ENCODE results near the gene ACOX1.
"Not testable (repeated sequence)": the region's sequence is repeated elsewhere in the genome, so short reads cannot be mapped to it uniquely, and the experiment has no call there.

ACOX1 gene

GRCh38 chr17:75979705-75980187 is 780 bp upstream of the ACOX1 start:
- DNase-seq, result no peak

GRCh38 chr17:75976175-75976848 is 2.7 kb downstream of the ACOX1 start:
- DNase-seq, result no peak

DNA sequence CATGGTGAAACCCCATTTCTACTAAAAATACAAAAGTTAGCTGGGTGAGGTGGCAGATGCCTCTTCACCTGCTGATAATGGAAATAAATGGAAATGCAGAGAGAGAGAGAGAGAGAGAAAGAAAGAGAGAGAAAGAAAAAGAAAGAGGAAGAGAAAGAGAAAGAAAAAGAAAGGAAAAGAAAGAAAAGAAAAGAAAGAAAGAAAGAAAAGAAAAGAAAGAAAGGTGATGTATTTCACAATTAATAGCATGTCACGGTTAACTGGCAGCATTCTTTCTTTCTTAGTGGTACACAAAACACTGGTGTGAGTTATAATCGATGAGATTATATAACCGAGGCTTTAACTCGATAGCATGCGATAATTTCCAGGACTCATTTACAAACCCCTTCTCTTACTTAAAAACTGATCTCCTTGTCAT is 3.2 kb downstream of the ACOX1 start:
- DNase-seq, result no peak

DNA sequence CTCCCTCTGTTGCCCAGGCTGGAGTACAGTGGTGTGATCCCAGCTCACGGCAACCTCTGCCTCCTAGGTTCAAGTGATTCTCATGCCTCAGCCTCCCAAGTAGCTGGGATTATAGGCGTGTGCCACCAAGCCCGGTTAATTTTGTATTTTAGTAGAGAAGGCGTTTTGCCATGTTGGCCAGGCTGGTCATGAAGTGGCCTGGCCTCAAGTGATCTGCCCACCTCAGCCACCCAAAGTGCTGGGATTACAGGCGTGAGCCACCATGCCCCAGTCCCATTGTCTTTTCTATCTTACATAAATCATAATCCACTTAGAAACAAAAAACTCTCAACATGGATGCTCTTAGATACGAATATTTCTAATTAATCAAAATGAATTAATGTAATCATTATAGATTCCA is 3.8 kb downstream of the ACOX1 start:
- not testable (repeated sequence) for DNase-seq

DNA sequence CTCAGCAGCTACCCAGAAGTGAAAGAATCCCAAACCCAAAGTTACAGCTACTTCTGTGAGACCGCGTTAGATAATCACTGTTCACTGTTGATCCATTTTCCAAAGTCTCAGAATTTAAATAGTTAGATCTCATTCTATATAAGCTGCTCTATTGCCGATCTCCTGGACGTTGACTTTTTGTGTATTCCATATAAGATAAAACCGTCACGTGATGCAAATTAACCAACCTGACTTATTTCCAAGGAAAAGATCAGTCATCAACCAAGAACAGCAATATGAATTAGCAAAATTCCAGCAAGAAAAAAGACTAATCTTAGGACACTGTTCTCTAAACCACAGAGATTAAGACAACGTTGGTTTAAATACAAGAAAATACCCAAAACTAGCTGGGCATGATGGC is 8.3 kb downstream of the ACOX1 start:
- no peak for DNase-seq

DNA sequence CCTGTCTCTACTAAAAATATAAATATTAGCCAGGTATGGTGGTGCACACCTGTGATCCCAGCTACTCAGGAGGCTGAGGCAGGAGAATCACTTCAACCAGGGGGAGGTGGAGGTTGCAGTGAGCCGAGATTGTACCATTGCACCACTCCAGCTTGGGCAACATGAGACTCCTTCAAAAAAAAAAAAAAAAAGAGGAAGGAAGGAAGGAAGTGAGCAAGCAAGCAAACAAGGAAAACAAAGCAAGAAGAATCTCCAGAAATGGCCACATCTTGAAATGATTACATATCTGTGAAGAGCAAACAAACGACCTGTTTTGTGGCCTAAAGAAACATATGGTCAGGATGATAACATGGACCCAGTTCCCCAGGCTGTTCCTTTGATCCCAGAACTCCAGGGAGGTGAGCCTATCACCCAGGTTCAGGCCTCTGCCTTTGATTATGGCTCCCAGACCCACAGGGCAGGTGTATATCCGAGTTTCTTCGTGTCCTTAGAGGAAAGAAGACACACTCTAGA is 8.9 kb downstream of the ACOX1 start:
- no peak for DNase-seq

GRCh38 chr17:75969044-75969443 is 9.9 kb downstream of the ACOX1 start:
- not testable (repeated sequence) for DNase-seq

GRCh38 chr17:75965468-75965867 is 13.5 kb downstream of the ACOX1 start:
- DNase-seq, result no peak

DNA sequence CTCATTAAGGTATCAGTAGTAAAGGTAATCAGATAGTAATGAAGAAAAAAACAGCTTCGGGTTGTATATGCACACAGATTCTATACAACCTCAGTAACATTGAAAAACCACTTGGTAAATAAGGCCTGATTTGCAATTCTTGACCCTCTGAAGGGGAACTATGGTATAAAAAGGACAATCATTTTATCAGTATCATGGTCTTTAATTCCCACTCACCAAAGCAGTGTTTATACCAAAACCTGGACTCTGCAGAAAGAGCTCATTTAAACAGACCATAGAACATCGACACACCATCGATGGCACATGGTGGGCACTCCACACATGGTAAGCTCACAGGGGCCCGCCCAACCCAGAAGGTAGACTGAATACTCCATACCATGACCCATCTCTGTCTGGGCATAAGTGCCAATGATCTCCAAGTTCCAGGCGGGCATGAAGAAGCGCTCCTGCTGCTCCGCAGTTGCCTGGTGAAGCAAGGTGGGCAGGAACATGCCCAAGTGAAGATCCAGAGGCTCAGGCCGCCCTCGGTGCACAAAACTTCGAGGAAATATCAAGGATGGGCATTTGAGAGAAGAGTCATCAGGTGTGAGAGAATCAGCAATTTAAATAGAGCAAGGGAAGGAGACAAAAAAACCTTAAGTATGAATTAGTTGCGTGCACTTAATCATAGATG is 19.0 kb downstream of the ACOX1 start:
- DNase-seq, result no peak

GRCh38 chr17:75959051-75959838 is 19.7 kb downstream of the ACOX1 start:
- DNase-seq, result no peak

DNA sequence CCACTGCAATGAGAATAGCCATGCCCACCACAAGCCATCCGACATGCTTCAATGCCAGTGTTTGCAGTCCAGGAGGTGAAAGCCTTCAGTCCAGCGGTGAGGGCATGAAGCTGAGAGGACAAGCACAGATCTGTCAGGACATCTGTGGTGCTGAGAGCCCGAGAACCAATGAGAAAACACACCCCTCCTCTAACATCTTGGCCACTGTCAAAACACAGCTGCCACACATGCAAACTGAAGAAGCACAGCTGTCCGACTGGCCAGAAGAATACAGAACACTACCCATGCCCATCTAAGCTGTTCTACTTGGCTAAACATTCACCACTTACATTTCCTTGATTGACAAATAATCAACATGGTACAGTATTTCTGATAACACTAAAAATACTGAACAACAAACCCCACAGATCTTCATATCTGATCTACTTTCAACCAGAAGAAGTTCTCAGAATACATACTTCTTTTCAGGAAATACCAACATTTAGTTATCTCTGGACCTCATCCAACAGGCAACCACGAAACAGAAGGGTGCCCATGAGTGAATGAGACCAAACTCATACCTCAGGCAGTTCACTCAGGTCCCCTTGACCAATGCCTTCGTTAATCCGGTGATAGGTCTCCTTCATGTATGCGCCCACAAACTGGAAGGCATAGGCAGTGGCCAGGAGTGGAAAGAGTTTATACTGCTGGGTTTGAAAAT is 28.0 kb downstream of the ACOX1 start:
- no peak for DNase-seq

DNA sequence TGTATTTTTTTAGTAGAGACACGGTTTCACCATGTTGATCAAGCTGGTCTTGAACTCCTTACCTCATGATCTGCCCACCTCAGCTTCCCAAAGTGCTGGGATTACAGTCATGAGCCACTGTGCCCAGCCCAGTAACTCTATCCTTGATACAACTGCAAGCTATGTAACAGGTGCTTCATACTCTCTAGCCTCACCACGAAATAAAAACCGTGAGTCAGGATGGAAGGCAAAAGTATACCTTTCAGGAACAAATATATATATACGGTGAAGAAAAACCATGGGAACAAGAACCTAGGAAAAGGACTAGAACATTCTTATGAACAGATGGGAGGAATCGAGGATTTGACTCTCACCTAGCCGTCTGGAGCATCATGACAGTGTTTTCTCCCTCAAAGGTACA is 28.5 kb downstream of the ACOX1 start:
- no peak for DNase-seq

DNA sequence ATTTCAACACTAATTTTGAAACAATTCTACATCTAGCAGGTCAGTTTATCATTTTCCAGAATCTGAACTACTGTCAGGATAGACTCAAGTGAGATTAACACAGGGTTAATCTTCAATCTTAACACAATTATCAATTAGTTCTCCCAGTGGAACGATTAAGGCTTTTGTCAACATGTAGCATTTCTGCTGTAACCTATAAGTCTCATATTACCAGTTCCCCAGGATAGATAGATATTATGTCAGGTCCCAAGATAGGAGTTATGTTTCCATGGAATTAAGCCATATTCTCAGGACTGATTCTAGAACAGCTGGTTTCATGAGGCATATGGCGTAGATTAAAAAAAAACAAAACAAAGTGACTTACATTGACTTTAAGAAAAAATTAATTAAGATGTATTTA is 33.8 kb downstream of the ACOX1 start:
- no peak for DNase-seq

- DNase-seq, result no peak
These were observed 35.5 kb downstream of the ACOX1 start for GRCh38 chr17:75943491-75943890.

- DNase-seq, result no peak
These were observed 36.5 kb downstream of the ACOX1 start for GRCh38 chr17:75942473-75942872.

DNA sequence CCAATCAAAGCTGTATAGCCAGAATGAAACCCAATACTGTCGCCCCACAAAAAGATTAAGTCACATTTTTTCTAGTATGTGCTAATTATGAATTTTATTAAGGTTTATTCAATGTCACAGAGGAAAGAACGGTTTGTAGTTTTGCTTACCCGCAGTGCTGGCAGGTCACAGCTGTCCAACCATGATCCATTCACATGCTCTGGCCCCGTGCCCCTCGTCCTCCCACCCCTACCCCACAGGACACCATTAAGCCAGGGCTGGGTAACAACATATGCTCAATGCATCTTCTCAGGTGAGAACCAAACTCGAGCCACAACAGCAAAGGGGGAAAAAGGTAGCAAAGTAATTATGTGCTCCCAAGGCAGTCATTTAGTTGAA is 37.5 kb downstream of the ACOX1 start:
- no peak for DNase-seq

- peak; percentile 96 to 98 for DNase-seq
These were observed 38.1 kb downstream of the ACOX1 start, which contains the start of gene FBF1 for GRCh38 chr17:75940727-75941441. FBF1 (minus strand) TSS chr17:75941042; CDS start chr17:75938149, 2,893 bp downstream.

DNA sequence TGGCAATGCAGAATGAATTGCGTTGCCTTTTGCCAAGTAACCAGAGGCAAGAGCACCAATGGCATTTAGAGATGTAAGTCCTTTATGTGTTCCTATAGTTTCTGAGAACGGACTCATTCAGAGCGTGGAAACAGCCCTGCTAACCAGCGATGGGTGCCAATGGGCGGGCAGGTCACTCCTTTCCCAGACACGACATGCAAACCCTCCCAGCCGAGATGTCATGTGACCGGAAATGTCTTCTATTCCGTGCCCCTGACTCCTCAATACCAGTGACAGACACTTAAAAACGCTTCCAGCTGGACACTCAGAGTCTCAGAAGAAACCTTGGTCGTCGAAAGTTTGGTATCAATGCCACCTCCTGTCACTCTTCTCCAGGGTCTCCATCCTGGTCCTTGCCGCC is 41.3 kb downstream of the ACOX1 start:
- no peak for DNase-seq

DNA sequence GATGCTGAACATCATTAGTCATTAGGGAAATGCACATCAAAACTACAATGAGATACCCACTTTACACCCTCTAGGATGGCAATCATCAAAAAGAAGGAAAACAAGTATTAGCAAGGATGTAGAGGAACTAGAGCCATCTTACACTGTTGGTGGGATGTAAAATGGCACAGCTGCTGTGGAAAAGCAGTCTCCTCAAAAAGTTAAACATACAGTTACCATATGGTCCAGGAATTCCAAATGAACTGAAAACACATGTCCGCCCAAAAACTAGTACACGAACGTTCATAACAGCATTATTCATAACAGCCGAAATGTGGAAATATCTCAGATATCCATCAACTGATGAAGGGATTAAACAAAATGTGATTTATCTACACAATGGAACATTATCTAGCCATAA is 45.2 kb downstream of the ACOX1 start:
- DNase-seq, result no peak

GRCh38 chr17:75932852-75933251 is 46.1 kb downstream of the ACOX1 start:
- no peak for DNase-seq

DNA sequence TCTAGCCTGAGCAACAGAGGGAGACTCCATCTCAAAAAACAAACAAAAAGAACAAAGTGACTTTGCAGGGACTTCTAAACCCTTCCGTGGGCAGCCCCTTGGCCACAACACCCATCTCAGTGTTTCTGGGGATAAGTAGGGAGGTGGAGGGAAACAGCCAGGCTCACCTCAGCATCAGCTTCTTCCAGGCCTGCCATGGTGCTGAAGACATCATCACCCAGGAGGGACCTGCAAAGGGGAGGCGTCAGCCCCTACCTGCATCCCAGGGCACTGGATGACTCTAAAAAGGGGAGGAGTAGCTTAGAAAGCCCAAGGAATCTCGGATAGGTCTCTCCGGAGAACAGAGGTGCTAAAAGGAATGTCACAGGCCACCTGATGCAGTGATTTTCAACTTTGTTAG is 47.9 kb downstream of the ACOX1 start:
- DNase-seq, result no peak

DNA sequence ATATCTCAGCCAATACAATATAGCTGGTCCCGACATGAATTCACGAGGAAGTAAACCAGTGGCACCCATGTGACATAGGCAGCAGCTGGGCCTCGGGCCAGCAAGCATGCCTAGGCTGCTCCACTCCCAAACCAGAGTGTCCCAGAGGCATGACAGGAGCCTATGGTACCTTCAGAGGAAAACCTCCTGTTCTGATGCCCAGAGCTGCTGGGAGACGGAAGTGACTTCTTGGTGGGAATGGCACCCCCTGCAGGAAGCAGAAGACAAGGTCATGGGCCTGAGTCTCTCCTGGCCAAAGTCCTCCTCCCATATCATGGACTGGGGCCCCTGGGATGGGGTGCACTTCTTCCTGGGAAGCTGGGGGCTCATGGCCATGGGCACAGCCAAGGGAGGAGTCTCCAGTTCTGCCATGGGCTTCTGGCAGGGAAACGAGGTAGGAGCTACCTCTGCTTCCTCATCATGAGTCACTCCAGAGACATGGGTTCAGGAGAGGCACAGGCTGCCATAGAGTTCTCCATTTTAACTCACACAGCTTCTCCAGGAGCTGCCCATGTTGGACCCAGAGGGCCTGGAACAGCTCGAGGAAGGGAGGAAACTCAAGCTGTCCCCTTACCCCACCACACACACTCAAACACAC is 51.6 kb downstream of the ACOX1 start:
- peak; percentile 31 to 48 for DNase-seq
